Measurements from ENCODE around the gene SP2.

The SP2 gene

DNA sequence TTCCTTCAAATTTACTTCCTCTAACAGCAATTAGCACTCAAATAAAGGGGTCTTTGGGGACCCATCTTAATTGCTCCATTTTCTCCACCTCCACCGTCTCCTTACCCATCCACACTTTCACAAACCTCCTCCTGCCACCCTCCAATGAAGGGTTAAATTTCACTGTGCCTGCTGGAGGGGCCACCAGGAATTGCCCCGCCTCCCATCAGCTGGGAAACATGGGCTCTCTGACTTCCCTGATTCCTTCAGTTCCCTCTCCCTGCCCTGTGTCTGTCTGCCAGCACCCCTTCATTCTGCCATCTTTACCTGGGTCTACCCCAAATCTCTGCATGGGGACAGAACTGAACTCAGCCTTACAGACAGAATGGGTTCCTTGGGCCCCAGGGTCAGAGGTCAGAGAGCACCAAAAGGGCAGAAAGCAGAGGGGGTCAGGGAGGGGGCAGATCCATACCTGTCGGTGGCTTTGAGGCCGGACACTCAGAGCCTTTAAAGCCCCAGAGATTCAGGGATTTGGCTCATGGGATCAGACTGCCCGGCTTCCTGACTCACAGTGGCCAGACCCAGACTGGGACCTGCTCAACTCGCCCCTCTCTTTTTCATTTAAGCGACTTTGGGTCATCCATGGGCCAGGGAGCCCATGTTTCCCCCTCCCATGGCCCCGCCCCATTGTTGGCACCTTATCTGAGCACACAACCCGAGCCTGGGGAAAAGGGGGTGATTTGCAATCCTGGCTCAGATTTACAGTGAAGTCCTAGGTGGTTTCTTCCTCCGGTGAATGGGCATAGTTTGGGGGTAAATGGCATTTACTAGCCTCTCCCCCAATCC is 17.6 kb upstream of the SP2 start:
- peaks cover 5% of the 10 kb centered on the region for H3K27me3 ChIP-seq (replicated peaks; ENCODE audit: control insufficient read depth, insufficient read depth, low read length)
- no peak for DNase-seq (ENCODE audit: extremely low read depth, insufficient read length)
- TF ChIP-seq, protein P1, sequence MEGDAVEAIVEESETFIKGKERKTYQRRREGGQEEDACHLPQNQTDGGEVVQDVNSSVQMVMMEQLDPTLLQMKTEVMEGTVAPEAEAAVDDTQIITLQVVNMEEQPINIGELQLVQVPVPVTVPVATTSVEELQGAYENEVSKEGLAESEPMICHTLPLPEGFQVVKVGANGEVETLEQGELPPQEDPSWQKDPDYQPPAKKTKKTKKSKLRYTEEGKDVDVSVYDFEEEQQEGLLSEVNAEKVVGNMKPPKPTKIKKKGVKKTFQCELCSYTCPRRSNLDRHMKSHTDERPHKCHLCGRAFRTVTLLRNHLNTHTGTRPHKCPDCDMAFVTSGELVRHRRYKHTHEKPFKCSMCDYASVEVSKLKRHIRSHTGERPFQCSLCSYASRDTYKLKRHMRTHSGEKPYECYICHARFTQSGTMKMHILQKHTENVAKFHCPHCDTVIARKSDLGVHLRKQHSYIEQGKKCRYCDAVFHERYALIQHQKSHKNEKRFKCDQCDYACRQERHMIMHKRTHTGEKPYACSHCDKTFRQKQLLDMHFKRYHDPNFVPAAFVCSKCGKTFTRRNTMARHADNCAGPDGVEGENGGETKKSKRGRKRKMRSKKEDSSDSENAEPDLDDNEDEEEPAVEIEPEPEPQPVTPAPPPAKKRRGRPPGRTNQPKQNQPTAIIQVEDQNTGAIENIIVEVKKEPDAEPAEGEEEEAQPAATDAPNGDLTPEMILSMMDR (IDR thresholded peaks at IDR 0.05; ENCODE audit: insufficient read depth, low read length, poor library complexity, severe bottlenecking) = no peak
- H3K4me3 ChIP-seq (replicated peaks; ENCODE audit: low read depth, low read length) = no peak overlapping the region
- H3K36me3 ChIP-seq (ENCODE audit: control insufficient read depth, insufficient read depth, low read length) = no peaks in the 10 kb centered on the region

GRCh38 chr17:47879028-47879585 is 16.9 kb upstream of the SP2 start:
- no peak for DNase-seq (ENCODE audit: extremely low read depth, insufficient read length)
- no peak overlapping the region for H3K4me3 ChIP-seq (replicated peaks; ENCODE audit: low read depth, low read length)
- H3K27me3 ChIP-seq (replicated peaks; ENCODE audit: control insufficient read depth, insufficient read depth, low read length) = peaks cover 5% of the 10 kb centered on the region
- TF ChIP-seq, protein P1 (IDR thresholded peaks at IDR 0.05; ENCODE audit: insufficient read depth, low read length, poor library complexity, severe bottlenecking) = no peak
- H3K36me3 ChIP-seq (ENCODE audit: control insufficient read depth, insufficient read depth, low read length) = no peaks in the 10 kb centered on the region

- H3K36me3 ChIP-seq (ENCODE audit: control insufficient read depth, insufficient read depth, low read length) = no peaks in the 10 kb centered on the region
- DNase-seq (ENCODE audit: extremely low read depth, insufficient read length) = no peak
- H3K27me3 ChIP-seq (replicated peaks; ENCODE audit: control insufficient read depth, insufficient read depth, low read length) = peaks cover 5% of the 10 kb centered on the region
- no peak overlapping the region for H3K4me3 ChIP-seq (replicated peaks; ENCODE audit: low read depth, low read length)
- TF ChIP-seq, protein P1 (IDR thresholded peaks at IDR 0.05; ENCODE audit: insufficient read depth, low read length, poor library complexity, severe bottlenecking) = no peak
Measured at GRCh38 chr17:47879776-47880454, 16.1 kb upstream of the SP2 start.

- Histone ChIP-seq H3K36me3 (ENCODE audit: control insufficient read depth, insufficient read depth, low read length) (no peaks in the 10 kb centered on the region), H3K27me3 (replicated peaks; ENCODE audit: control insufficient read depth, insufficient read depth, low read length) (peaks cover 5% of the 10 kb centered on the region; the same call in 1 of the 2 replicates), H3K4me3 (replicated peaks; ENCODE audit: low read depth, low read length) (no peak overlapping the region)
- DNase-seq (ENCODE audit: extremely low read depth, insufficient read length) = no peak
- TF ChIP-seq, protein P1 (IDR thresholded peaks at IDR 0.05; ENCODE audit: insufficient read depth, low read length, poor library complexity, severe bottlenecking) = no peak
Measured at GRCh38 chr17:47882247-47882646, 13.8 kb upstream of the SP2 start.

- no peak for DNase-seq (ENCODE audit: extremely low read depth, insufficient read length)
- H3K27me3 ChIP-seq (replicated peaks; ENCODE audit: control insufficient read depth, insufficient read depth, low read length) = peaks cover 1% of the 10 kb centered on the region; the same call in 1 of the 2 replicates
- TF ChIP-seq, protein P1 (IDR thresholded peaks at IDR 0.05; ENCODE audit: insufficient read depth, low read length, poor library complexity, severe bottlenecking) = no peak
- H3K4me3 ChIP-seq (replicated peaks; ENCODE audit: low read depth, low read length) = no peak overlapping the region
- H3K36me3 ChIP-seq (ENCODE audit: control insufficient read depth, insufficient read depth, low read length) = no peaks in the 10 kb centered on the region
Measured at GRCh38 chr17:47882695-47883588, 13.1 kb upstream of the SP2 start.
